HEK293 (cell line): ENCODE results near the gene PDZD4.

Experiments
- CTCF ChIA-PET: fragments of 350-600 bp; formaldehyde crosslinking; extraction: SDS; loops from one replicate; lab custom pipeline; 2021; ENCODE audit warnings: antibody characterized with exemption; lab: Yijun Ruan, JAX
- POLR2A ChIA-PET: fragments of 300-600 bp; formaldehyde crosslinking; extraction: SDS; loops from one replicate; lab custom pipeline; 2020; ENCODE audit warnings: antibody characterized with exemption, inconsistent platforms; lab: Yijun Ruan, JAX
- H3K27ac ChIP-seq: fragments of 200-500 bp; sonication (Bioruptor generic); 2 replicates; pipeline ENCODE4 v1.5.1; 2014; ENCODE audit warnings: low read depth, low read length, control low read depth, inconsistent platforms; ENCODE audit errors: extremely low read depth
- H3K36me3 ChIP-seq, 2 experiments: fragments of 200-500 bp in 1 of 2; sonication (Bioruptor generic) in 1 of 2; 1 replicate in 1 of 2; 2 replicates in 1 of 2; pipeline ENCODE4 v1.5.1; 2014 to 2017; ENCODE audit warnings: inconsistent platforms in 2 of 2, low read length in 2 of 2; ENCODE audit not compliant: control insufficient read depth in 2 of 2, insufficient read depth in 1 of 2
- H3K4me1 ChIP-seq: fragments of 200-500 bp; sonication (Bioruptor generic); 2 replicates; pipeline ENCODE4 v1.5.1; 2014; ENCODE audit warnings: mild to moderate bottlenecking, low read length, inconsistent platforms; ENCODE audit not compliant: control insufficient read depth, insufficient read depth
- H3K4me3 ChIP-seq: 2 replicates; pipeline ENCODE4 v1.5.1; 2011; ENCODE audit warnings: low read depth, mild to moderate bottlenecking, control low read depth, low read length, moderate library complexity
- H3K9me3 ChIP-seq: fragments of 200-500 bp; sonication (Bioruptor generic); 2 replicates; pipeline ENCODE4 v1.5.1; 2014; ENCODE audit warnings: low read depth, low read length, inconsistent platforms; ENCODE audit not compliant: control insufficient read depth, insufficient read depth
- BCL11A ChIP-seq: fragments of 450-650 bp; formaldehyde crosslinking; IDR thresholded peaks from 2 replicates; pipeline ENCODE4 v1.5.1; 2016; ENCODE audit warnings: low read depth, missing biosample characterization, missing genetic modification characterization
- MYNN ChIP-seq: fragments of 450-650 bp; formaldehyde crosslinking; IDR thresholded peaks from 2 replicates; pipeline ENCODE4 v1.5.1; 2016; ENCODE audit warnings: missing biosample characterization, missing genetic modification characterization, borderline replicate concordance
- PRDM1 ChIP-seq: fragments of 450-650 bp; formaldehyde crosslinking; IDR thresholded peaks from 2 replicates; pipeline ENCODE4; 2016; ENCODE audit warnings: missing biosample characterization, missing genetic modification characterization
- REPIN1 ChIP-seq: fragments of 450-650 bp; formaldehyde crosslinking; IDR thresholded peaks from 2 replicates; pipeline ENCODE4 v1.5.1; 2017; ENCODE audit warnings: missing biosample characterization, missing genetic modification characterization, low read depth
- SETDB1 ChIP-seq: IDR thresholded peaks from one replicate; pipeline ENCODE4 v1.6.1; 2017; ENCODE audit warnings: mild to moderate bottlenecking, low read length, moderate library complexity, mixed read lengths; ENCODE audit not compliant: insufficient read length
- ZBTB20 ChIP-seq: fragments of 450-650 bp; formaldehyde crosslinking; IDR thresholded peaks from 2 replicates; pipeline ENCODE4 v1.5.1; 2016; ENCODE audit warnings: missing biosample characterization, missing genetic modification characterization
- ZBTB21 ChIP-seq: fragments of 450-650 bp; formaldehyde crosslinking; IDR thresholded peaks from 2 replicates; pipeline ENCODE4 v1.5.1; 2017; ENCODE audit warnings: missing biosample characterization, missing genetic modification characterization
- ZNF202 ChIP-seq: fragments of 450-650 bp; formaldehyde crosslinking; IDR thresholded peaks from 2 replicates; pipeline ENCODE4 v1.5.1; 2016; ENCODE audit warnings: missing biosample characterization, missing genetic modification characterization, borderline replicate concordance
- ZNF223 ChIP-seq: fragments of 450-650 bp; formaldehyde crosslinking; IDR thresholded peaks from 2 replicates; pipeline ENCODE4 v1.5.1; 2016; ENCODE audit warnings: missing biosample characterization, missing genetic modification characterization
- ZNF510 ChIP-seq: fragments of 450-650 bp; formaldehyde crosslinking; IDR thresholded peaks from 2 replicates; pipeline ENCODE4 v1.5.1; 2018; ENCODE audit warnings: mild to moderate bottlenecking, missing genetic modification characterization, missing biosample characterization; ENCODE audit not compliant: insufficient replicate concordance
- ZNF529 ChIP-seq: fragments of 450-650 bp; formaldehyde crosslinking; IDR thresholded peaks from 2 replicates; pipeline ENCODE4 v1.5.1; 2017; ENCODE audit warnings: missing genetic modification characterization, missing biosample characterization; ENCODE audit not compliant: insufficient replicate concordance
- ZNF585B ChIP-seq: fragments of 450-650 bp; formaldehyde crosslinking; IDR thresholded peaks from 2 replicates; pipeline ENCODE4 v1.5.1; 2016; ENCODE audit warnings: missing biosample characterization, missing genetic modification characterization
- ZNF654 ChIP-seq: fragments of 450-650 bp; formaldehyde crosslinking; IDR thresholded peaks from 2 replicates; pipeline ENCODE4 v1.5.1; 2016; ENCODE audit warnings: low read depth, missing biosample characterization, missing genetic modification characterization
- ZNF768 ChIP-seq: fragments of 450-650 bp; formaldehyde crosslinking; IDR thresholded peaks from 2 replicates; pipeline ENCODE4 v1.5.1; 2018; ENCODE audit warnings: missing biosample characterization, mild to moderate bottlenecking, missing genetic modification characterization
- ZNF785 ChIP-seq: fragments of 450-650 bp; formaldehyde crosslinking; IDR thresholded peaks from 2 replicates; pipeline ENCODE4 v1.5.1; 2016; ENCODE audit warnings: missing biosample characterization, missing genetic modification characterization
- ZSCAN23 ChIP-seq: fragments of 450-650 bp; formaldehyde crosslinking; IDR thresholded peaks from 2 replicates; pipeline ENCODE4 v1.5.1; 2016; ENCODE audit warnings: missing biosample characterization, missing genetic modification characterization
- TF ChIP-seq, protein P1 (sequence below): fragments of 450-650 bp; formaldehyde crosslinking; IDR thresholded peaks from 2 replicates; pipeline ENCODE4 v1.5.1; 2017; ENCODE audit warnings: missing biosample characterization, missing genetic modification characterization
- TF ChIP-seq, protein P2 (sequence below): fragments of 450-650 bp; formaldehyde crosslinking; IDR thresholded peaks from 2 replicates; pipeline ENCODE4 v1.5.1; 2016; ENCODE audit warnings: missing biosample characterization, missing genetic modification characterization
- TF ChIP-seq, protein P3 (sequence below): fragments of 450-650 bp; formaldehyde crosslinking; IDR thresholded peaks from 2 replicates; pipeline ENCODE4 v1.5.1; 2016; ENCODE audit warnings: missing biosample characterization, missing genetic modification characterization, borderline replicate concordance
- TF ChIP-seq, protein P4 (sequence below): fragments of 450-650 bp; formaldehyde crosslinking; IDR thresholded peaks from 2 replicates; pipeline ENCODE4 v1.5.1; 2017; ENCODE audit warnings: missing biosample characterization, missing genetic modification characterization

Gene PDZD4

DNA sequence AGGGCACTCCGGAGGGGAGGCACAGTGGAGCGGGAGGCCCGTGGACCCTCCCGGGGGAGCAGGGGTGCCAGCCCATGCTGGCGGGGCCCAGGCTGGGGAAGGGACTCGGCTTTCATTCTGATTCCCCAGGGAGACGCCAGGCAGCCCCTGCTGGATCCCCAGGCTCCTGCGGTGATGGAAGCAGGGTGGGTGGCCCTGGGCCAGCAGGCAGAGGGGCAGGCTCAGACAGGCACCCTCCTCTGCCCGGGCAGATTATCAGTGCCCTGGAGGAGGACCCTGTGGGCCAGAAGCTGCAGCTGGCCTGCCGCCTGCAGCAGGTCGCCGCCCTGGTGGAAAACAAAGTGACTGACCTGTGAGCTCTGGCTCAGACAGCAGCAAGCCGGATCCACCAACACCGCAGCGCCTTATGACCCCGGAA, 51.7 kb downstream of the PDZD4 start (continued):
- no peak for TF ChIP-seq PRDM1 (tag by site-specific recombination)

DNA sequence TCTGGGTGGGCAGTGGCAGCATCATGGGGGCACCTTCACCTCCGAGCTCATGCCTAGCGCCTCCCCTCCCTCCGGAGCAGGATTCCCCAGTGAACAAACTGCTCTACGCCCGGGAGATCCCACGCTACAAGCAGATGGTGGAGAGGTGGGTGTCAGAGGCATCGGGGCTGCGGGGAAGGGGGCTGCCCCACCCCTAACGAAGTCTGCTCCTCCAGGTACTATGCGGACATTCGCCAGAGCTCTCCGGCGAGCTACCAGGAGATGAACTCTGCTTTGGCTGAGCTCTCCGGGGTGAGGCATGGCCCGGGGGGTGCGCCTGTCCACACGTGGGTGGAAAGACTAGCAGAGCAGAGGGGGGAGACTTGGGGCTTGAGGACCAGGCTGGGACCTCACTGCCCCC, 52.2 kb downstream of the PDZD4 start:
- ChIA-PET POLR2A (interaction anchor here (0.8 to 2.1 kb wide), 2 partner anchors 16 to 150 kb away, joined by 4 to 8 read pairs; partner anchors contain the start of genes IDH3G and SSR4), CTCF (interaction anchor here (0.6 to 2.2 kb wide), 4 partner anchors 10 to 541 kb away, joined by 3 to 8 read pairs (median 4); no protein-coding TSS in a partner anchor)
- Histone ChIP-seq H3K36me3 (no peaks in the 10 kb centered on the region), H3K9me3 (no peaks in the 10 kb centered on the region), H3K4me3 (no peak overlapping the region), H3K27ac (no peak overlapping the region), H3K4me1 (no peaks in the 10 kb centered on the region)
- TF ChIP-seq ZNF585B (tag by site-specific recombination): no peak
- TF ChIP-seq ZNF654 (tag by site-specific recombination): no peak
- TF ChIP-seq REPIN1 (tag by site-specific recombination): no peak
- no peak for TF ChIP-seq ZNF510 (tag by site-specific recombination)
- TF ChIP-seq MYNN: no peak
- TF ChIP-seq ZNF202 (tag by site-specific recombination): no peak
- TF ChIP-seq SETDB1: no peak
- TF ChIP-seq, protein P1, sequence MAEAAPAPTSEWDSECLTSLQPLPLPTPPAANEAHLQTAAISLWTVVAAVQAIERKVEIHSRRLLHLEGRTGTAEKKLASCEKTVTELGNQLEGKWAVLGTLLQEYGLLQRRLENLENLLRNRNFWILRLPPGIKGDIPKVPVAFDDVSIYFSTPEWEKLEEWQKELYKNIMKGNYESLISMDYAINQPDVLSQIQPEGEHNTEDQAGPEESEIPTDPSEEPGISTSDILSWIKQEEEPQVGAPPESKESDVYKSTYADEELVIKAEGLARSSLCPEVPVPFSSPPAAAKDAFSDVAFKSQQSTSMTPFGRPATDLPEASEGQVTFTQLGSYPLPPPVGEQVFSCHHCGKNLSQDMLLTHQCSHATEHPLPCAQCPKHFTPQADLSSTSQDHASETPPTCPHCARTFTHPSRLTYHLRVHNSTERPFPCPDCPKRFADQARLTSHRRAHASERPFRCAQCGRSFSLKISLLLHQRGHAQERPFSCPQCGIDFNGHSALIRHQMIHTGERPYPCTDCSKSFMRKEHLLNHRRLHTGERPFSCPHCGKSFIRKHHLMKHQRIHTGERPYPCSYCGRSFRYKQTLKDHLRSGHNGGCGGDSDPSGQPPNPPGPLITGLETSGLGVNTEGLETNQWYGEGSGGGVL: no peak
- TF ChIP-seq ZBTB20: no peak
- TF ChIP-seq, protein P2, sequence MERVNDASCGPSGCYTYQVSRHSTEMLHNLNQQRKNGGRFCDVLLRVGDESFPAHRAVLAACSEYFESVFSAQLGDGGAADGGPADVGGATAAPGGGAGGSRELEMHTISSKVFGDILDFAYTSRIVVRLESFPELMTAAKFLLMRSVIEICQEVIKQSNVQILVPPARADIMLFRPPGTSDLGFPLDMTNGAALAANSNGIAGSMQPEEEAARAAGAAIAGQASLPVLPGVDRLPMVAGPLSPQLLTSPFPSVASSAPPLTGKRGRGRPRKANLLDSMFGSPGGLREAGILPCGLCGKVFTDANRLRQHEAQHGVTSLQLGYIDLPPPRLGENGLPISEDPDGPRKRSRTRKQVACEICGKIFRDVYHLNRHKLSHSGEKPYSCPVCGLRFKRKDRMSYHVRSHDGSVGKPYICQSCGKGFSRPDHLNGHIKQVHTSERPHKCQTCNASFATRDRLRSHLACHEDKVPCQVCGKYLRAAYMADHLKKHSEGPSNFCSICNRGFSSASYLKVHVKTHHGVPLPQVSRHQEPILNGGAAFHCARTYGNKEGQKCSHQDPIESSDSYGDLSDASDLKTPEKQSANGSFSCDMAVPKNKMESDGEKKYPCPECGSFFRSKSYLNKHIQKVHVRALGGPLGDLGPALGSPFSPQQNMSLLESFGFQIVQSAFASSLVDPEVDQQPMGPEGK (tag by site-specific recombination): no peak
- no peak for TF ChIP-seq ZNF785 (tag by site-specific recombination)
- no peak for TF ChIP-seq ZNF223 (tag by site-specific recombination)
- no peak for TF ChIP-seq ZNF529 (tag by site-specific recombination)
- TF ChIP-seq ZSCAN23 (tag by site-specific recombination): no peak
- no peak for TF ChIP-seq ZNF768
- TF ChIP-seq, protein P3, sequence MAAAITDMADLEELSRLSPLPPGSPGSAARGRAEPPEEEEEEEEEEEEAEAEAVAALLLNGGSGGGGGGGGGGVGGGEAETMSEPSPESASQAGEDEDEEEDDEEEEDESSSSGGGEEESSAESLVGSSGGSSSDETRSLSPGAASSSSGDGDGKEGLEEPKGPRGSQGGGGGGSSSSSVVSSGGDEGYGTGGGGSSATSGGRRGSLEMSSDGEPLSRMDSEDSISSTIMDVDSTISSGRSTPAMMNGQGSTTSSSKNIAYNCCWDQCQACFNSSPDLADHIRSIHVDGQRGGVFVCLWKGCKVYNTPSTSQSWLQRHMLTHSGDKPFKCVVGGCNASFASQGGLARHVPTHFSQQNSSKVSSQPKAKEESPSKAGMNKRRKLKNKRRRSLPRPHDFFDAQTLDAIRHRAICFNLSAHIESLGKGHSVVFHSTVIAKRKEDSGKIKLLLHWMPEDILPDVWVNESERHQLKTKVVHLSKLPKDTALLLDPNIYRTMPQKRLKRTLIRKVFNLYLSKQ (tag by site-specific recombination): no peak
- TF ChIP-seq, protein P4, sequence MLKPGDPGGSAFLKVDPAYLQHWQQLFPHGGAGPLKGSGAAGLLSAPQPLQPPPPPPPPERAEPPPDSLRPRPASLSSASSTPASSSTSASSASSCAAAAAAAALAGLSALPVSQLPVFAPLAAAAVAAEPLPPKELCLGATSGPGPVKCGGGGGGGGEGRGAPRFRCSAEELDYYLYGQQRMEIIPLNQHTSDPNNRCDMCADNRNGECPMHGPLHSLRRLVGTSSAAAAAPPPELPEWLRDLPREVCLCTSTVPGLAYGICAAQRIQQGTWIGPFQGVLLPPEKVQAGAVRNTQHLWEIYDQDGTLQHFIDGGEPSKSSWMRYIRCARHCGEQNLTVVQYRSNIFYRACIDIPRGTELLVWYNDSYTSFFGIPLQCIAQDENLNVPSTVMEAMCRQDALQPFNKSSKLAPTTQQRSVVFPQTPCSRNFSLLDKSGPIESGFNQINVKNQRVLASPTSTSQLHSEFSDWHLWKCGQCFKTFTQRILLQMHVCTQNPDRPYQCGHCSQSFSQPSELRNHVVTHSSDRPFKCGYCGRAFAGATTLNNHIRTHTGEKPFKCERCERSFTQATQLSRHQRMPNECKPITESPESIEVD (tag by site-specific recombination): no peak
- no peak for TF ChIP-seq ZBTB21 (tag by site-specific recombination)
- no peak for TF ChIP-seq BCL11A (tag by site-specific recombination)
